GM19043 (cell line): ENCODE measurements around the gene TRAF3IP3.

Experiments used
- ATAC-seq: cut with Tn5 transposase; IDR thresholded peaks from one replicate; pipeline ENCODE4 v1.9.1; 2021; ENCODE audit warnings: low read depth; ENCODE audit not compliant: unreplicated experiment

The TRAF3IP3 gene

GRCh38 chr1:209755926-209756614, at the start of gene TRAF3IP3:
TSS of gene TRAF3IP3 (plus strand) at chr1:209756053. CDS start at chr1:209760040, 3,987 bp downstream.
- peak; percentile 70 for ATAC-seq

- no peak for ATAC-seq
Observed at GRCh38 chr1:209706622-209707021, 49.2 kb upstream of the TRAF3IP3 start.

DNA sequence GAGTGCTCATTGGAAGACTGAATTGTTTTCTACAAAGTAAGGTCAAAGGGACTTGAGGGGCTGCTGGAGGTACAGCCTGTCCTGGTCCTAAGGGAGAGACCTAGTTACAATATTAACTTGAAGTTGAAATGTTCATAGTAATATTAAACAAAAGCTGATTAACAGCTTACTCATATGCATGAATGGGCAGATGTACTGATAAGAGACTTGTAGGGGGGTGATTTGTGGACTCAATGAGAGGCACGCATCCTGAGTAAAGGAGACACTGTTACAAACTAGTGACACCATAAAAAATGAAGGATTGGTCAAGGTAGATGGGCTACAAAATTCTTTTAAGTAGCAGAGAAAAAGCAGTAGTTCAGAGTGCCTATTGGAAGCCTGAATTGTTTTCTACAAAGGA, 48.5 kb upstream of the TRAF3IP3 start:
- no peak for ATAC-seq

- ATAC-seq: no peak
Observed at GRCh38 chr1:209708297-209708696, 47.6 kb upstream of the TRAF3IP3 start.

- no peak for ATAC-seq
Observed at GRCh38 chr1:209710093-209710492, 45.8 kb upstream of the TRAF3IP3 start.

- no peak for ATAC-seq
Observed at GRCh38 chr1:209710847-209711246, 45.0 kb upstream of the TRAF3IP3 start.

DNA sequence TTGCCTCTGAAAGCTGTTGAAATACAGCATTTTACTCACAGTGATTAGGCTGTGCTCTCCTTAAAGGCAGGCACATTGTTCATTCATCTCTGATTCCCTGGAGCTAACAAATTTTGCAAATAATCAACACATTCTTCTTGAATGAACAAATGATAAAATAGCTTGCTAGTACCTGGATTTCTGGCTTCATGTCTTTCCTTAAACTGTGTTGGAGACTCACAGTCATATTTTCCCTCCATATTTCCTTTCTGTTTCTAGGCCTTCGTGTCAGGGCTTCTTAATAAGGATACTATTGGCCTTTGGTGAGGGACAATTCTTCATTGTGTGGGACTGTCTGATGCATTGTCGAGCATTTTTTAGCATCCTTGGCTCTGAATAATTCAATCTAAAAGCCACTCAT, 41.5 kb upstream of the TRAF3IP3 start:
- ATAC-seq: no peak

- ATAC-seq: no peak
Observed at GRCh38 chr1:209715314-209715713, 40.5 kb upstream of the TRAF3IP3 start.

DNA sequence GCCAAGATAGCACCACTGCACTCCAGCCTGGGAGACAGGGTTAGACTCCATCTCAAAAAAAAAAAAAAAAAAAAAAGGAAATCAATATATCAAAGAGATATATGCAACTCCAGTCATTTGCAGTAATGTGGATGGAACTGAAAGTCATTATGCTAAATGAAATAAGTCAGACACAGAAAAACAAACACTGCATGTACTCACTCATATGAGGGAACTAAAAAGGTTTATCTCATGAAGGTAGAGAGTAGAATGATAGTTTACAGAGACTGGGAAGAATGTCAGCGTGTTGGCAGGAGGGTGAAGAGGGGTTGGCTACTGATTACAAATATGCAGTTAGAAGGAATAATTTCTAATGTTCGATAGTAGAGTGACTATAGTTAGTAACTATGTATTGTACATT, 38.0 kb upstream of the TRAF3IP3 start:
- ATAC-seq: no peak

GRCh38 chr1:209720326-209720725, 35.5 kb upstream of the TRAF3IP3 start:
- ATAC-seq: no peak

GRCh38 chr1:209720826-209721225, 35.0 kb upstream of the TRAF3IP3 start:
- ATAC-seq: no peak

DNA sequence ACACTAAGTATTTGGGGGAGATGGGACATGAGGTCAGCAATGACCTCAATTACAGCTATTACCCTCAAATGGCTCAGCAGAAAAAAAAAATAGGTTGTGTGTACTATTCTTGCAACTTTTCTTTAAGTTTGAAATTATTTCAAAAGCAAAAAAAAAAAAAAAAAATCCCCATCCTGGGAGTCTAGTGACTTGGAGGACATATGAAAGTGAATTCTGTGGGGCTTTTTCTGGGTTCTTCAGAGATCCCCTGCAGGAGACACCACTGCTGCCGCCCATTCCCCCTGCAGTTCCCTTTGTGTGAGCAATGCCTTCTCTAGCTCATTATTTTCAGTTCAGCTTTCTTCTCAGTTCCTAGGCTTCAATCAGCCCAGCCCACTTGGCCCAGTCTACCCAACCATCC, 34.5 kb upstream of the TRAF3IP3 start:
- no peak for ATAC-seq

- no peak for ATAC-seq
Observed at GRCh38 chr1:209723265-209723664, 32.6 kb upstream of the TRAF3IP3 start.

DNA sequence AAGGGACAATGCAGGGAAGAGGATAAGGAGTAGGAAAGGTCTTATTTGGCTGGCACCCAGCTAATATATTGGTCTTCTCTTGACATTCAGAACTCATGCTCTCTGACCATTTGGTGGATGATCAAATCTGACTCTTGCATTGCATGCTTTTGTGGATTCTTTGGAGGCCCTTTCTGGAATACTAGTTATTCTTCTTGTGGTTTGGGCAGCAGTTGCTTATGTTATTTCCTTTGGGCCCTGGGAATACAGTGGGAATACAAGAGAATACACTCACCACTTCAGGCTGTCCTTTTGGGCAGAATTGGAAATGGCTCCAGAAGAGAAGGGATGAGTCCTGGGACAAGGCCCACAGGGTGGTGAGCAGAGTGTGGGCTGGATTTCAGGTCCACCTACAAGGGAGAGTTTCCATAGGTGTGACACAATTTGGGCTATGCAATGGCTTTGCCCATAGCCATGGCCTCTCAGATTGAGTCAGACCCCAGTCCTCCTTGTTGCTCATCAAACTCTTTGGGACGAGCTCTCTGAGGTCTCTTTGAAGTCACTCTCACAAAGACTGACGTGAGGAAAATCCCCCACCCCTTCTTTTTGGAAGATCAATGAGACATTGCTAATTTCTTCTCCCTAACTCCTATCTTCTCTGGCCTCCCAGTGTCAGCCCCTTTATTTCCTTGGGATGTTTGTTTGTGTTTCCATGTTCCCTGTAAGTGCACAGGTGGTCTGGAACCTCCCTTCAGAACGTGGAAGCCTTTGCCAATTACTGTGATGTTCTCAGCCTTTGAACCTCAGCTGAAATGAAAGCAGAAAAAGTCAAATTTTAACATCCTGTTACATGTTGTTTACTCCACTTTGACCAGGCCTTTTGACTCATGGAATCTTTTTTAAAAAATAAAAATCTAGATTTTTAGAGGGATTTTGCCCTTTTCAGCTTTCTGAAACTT, 31.8 kb upstream of the TRAF3IP3 start:
- ATAC-seq: no peak

GRCh38 chr1:209727286-209727685, 28.6 kb upstream of the TRAF3IP3 start:
- no peak for ATAC-seq

GRCh38 chr1:209727785-209728184, 28.1 kb upstream of the TRAF3IP3 start:
- ATAC-seq: no peak

- no peak for ATAC-seq
Observed at GRCh38 chr1:209728466-209728865, 27.4 kb upstream of the TRAF3IP3 start.

DNA sequence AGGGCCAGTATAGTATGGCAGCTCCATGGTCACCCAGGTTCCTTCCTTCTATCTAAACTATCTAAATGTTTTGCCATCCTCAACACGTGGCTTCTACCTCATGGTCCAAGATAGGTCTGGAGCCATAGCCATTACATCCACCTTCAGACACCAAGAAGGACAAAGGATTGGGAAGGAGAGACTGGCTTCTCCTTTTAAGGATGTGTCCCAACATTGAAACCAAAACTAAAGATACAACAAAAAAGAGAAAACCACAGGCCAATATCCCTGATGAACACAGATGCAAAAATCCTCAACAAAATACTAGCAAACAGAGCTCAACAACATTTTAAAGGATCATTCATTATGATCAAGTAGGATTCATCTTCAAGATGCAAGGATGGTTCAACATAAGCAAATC, 26.4 kb upstream of the TRAF3IP3 start:
- no peak for ATAC-seq

- ATAC-seq: no peak
Observed at GRCh38 chr1:209732725-209733124, 23.1 kb upstream of the TRAF3IP3 start.

DNA sequence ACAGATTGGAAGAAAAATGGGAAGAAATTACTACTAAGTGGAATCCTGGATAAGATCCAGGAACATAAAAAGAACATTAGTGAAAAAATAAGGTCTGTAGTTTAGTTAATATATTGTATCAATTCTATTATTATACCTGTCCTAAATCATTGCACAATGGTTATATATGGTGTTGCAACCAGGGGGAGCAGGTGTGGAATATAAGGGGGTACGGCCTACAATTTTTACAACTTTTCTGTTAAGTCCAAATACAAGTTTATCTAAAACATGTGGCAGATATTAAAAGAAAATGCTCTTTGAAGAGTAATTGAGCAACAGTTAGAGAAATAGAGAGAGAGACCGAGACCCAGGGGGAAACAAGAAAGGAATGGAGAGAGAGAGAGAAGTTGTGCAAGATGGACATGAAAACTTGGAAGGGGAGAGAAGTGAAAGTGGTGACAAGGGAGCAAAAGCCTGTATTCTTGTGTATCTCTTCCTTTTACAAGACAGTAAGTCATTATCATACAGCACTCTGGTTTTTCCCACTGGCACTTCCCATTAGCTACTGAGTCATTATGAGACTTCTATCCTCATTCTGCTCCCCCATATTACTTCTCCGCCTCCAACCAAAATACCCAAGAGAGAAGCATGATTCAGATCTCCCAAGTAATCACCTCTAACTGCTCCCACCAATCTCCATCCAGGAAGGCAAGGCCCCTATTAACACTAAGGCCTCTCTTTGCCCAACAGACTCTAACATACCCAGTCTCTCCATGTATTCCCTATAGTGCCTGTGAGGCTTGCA, 22.3 kb upstream of the TRAF3IP3 start:
- ATAC-seq: no peak
